GM12892 (cell line): Measurements from ENCODE around the gene VOPP1.

Experiments used
- POLR2A ChIP-seq: IDR thresholded peaks from 2 replicates; pipeline ENCODE4 v1.6.1; 2011; ENCODE audit warnings: low read depth, low read length, control low read depth
- POLR2AphosphoS5 ChIP-seq: IDR thresholded peaks from 2 replicates; pipeline ENCODE4 v1.6.1; 2011; ENCODE audit warnings: low read depth, low read length, control low read depth
- TAF1 ChIP-seq: IDR thresholded peaks from 2 replicates; pipeline ENCODE4 v1.6.1; 2011; ENCODE audit warnings: low read depth, mild to moderate bottlenecking, control low read depth, low read length, borderline replicate concordance

GRCh38 chr7:55513868-55514267 is 58.4 kb downstream of the VOPP1 start:
- TF ChIP-seq POLR2A = no peak
- TF ChIP-seq POLR2AphosphoS5 = no peak
- TF ChIP-seq TAF1 = no peak
